NOMO-1 (cell line): Measurements from ENCODE around the gene ABLIM1.

Experiments
- DNase-seq, 2 experiments: peaks; one replicate each; lab custom pipeline; 2025; ENCODE audit not compliant: unreplicated experiment in 2 of 2; lab: John Stamatoyannopoulos, UW

ABLIM1 gene

DNA sequence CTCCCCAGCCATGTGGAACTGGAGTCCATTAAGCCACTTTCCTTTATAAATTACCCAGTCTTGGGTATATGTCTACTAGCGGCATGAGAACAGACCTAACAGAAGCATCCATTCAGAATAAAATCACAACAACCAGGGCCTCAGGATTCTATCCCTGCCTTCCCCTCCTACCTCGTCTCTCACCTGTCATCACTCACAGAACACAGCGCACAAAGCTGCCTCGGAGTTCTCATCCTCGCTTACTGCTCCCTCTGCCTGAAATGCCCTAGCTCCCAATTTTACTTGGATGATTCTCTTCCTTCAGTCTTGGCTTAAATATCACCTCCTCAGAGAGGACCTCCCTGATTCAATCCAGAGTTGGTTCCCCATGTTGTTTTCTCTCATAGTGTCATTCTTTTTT, 183.1 kb downstream of the ABLIM1 start:
- DNase-seq = no peak

DNA sequence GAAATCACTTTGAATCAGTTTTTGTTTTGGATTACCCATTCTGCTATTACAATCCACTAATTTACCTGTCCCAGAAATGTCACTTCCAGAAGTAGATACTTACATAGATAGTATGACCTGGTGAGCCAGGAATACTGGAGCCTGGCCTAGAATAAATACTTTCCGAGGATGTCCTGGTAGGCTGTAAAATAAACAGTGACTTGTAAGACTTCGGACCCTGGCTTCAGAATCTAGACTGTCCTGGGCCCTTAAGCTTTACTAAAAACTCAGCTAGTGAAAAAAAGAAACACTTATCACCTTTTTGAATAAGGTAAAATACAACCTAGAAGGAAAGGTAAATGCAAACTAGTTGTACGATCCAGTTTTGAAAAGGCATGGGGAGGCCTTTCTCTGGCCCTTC, 184.3 kb downstream of the ABLIM1 start:
- DNase-seq = no peak

DNA sequence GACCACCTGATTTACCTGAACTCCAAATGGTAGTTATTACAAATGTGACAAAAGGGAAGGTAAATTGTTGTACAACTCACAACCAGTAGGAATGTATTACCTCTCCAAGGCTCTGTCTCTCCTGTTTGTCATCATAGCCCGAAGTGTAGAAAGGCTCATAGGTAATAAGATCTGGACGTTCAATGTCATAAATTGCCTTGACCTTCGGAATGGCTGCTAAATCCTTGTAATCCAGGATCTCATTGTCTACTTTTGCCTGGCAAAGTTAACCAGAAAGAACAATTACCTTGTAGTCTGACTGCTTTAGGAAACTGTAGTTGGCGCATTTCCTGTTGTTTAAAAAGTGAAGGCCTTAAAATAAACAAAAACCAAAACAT, 185.2 kb downstream of the ABLIM1 start:
- DNase-seq = no peak

DNA sequence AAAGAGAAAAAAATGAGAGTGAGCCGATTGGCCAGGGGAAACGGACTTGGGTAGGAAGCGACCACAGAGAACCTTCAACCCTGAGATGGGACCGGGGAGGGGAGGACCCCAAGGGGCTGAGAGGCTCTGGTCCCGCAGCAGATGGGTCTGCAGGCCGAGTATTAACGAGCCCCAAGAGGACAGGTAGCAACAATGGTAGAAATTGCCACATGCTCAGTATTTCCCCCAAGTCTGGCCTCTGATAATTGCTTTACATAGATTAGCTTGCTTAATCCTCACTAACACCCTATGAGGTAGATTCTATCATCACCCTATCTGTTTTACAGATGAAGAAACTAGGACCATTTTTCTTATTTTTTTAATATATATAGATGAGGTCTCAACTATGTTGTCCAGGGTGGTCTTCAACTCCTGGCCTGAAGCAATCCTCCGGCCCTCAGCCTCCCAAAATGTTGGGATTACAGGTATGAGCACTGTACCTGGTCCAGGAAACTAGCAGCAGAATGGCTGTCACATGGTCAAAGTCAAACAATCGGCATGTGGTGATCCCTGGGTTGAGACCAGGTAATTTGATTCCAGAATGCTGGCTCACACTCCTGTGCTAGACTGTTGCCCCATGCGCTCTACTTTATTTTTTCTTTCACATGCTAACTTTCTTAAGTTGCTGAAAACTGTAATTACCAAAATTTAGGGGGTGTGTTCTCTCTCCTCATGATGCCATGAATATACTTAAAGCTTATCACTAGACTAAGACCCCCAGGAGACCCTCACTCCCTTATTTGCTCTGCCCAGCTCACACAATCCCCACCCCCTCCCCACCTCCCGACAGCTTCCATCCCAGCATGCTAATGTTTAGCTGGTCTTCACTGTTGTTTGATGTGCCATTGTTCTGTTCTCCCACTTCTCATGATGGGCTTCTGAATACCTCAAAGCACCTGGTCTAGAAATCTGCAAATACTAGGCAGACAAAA, 185.9 kb downstream of the ABLIM1 start:
- DNase-seq = no peak

DNA sequence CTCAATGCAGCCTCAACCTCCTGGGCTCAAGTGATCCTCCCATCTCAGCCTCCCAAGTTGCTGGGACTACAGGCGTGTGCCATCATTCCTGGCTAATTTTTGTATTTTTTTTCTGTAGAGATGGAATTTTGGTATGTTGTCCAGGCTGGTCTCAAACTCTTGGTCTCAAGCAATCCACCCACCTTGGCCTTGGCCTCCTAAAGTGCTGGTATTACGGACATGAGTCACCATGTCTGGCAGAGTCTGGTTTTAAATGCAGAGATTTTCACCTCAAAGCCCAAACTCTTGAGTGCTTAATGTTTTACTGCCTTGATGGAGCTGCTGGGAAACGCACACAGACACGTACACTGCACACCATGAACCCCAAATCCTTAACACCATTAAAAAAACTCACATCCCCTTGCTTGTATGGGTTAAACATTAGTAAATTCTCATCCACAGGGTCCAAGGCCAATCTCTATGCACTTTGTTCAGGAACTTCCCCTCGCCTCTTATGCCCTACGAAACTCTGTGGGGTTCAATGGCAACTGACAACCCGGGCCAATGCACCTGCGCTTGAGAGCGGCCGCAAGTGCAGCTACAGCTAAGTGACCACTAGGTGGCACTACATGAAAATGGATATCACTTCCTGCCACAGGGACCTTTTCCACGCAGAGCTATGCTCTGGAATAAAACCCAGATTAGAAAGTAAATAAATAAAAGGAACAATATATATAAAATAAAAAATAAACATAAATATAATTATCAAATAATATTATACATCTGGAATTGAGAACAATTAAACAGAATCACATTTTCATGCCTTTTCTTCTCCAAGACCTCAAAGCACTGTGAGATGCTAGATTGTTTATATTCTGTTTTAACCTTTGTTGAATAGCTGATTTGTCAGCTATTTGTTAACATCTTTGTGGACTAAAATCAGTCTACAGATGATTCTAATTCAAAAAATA, 186.8 kb downstream of the ABLIM1 start:
- DNase-seq = peak; percentile 39 to 60

DNA sequence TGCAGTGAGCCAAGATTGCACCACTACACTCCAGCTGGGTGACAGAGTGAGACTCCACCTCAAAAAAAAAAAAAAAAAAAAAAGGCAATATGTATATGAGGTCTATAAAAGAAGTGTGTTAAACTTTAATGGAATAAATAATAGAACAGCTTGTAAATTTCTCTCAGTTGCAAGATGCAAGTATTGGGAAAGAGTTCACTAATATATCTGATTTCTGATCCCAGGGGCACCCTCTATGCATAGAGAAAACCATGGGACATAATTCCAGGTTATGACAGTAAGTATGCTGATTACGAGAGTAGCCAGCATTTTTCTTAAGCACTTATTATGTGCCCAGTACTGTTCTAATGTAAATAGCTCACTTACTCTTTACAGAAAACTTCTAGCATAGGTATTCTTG, 187.7 kb downstream of the ABLIM1 start:
- DNase-seq = no peak

DNA sequence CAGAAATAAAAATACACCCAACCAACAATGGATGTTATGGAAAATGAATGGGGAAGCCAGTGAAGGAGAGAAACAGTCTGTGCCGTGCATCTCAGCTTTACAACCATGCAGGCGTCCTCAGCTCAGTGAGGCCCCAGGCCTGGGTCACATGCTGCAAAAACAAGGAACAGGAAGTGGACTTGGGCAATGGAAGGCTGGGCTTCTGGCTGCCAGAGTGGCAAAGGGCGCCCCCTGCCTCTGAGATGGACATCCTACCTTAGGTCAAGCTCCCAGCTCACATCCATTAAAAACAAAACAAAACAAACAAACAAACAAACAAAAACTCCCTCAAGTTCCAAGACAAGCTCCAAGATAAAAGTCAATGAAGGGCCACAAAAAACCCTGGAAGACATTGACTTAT, 199.1 kb downstream of the ABLIM1 start:
- peak; percentile 38 to 39 for DNase-seq

DNA sequence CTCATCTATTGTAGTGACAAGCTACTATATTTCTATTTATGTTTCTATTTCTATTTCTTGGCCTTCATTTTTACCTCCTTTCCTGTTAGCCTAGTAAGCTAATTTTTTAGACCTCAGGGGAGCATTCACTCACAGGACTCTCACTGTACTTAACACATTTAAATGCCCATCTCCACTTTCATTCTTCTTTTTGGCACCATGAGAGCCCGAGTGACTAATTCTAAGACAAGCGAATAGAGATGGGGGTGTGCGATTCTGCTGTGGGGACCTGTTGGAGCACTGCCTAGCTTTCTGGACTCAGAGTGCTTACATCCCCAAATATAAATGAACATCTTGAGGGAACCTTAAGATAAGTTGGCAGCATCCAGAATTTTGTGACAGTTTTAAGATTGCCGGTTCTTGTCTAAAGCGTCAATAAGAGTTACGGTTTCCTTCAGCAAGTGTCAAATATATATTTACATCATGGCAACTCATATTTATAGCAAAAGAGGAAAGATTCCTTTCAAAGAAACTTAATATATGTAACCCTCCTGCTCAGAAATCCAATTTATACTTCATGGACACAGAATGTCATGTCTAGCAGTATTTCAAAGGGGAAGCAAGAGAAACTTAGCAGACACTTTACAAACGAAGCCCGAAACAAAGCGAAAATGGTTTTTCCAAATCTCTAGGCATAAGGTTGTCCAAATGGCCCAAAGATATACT, 199.7 kb downstream of the ABLIM1 start:
- DNase-seq = no peak

DNA sequence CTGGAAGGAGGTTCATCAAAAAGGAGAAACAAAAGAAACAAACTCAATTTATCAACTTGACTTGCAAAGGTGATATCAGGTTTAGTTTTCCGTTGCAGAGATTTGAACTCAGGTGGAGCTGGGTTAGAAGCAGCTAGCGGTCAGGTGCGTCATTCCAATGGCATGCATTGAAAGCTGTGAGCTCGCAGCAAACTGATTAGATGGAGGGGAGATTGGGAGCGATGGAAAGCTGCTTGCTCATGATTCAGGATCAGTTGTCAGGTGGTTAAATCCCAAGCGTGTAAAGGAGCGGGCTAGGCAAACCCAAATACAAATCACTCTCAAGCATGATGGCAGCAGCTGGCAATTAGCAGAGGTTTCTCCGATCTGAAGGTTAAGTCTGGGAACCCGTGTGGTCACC, 204.5 kb downstream of the ABLIM1 start:
- no peak for DNase-seq

DNA sequence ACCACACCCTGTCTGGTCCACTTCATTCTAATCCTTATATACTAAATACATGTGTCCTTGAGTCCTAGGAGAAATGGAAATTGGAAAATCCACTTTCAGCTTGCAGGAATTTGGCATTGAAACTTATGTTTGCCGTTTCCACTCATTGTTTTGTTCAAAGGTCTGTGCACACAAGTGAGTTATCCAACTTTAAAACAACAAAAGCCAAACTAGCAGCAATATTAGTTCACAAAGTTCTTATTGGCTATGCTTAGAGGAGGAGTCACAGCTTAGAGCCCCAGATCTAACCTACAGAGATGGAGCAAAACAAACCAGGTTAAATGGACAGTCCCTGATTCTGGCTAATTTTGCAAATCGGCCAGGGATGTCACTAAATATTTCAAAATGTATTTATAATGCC, 209.2 kb downstream of the ABLIM1 start:
- DNase-seq = no peak

DNA sequence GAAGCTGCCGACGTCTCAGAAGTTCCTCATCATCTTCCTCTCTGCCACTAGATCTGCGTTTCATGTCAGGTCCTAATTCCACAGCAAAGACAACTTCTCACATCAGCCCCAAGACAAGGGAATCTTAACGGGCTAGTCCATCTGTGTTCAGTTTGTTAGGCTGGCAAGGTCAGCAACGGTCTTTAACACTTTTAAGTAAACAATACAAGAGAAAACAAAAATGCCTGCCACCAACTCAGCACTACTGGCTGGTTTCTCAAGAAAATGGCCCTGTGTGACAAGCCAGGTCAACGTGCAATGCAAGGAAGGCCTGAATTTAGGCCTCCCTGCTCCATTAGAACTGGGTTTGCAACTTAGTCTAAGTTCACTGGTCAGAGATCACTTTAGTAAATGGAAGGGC, 212.7 kb downstream of the ABLIM1 start:
- DNase-seq = no peak

DNA sequence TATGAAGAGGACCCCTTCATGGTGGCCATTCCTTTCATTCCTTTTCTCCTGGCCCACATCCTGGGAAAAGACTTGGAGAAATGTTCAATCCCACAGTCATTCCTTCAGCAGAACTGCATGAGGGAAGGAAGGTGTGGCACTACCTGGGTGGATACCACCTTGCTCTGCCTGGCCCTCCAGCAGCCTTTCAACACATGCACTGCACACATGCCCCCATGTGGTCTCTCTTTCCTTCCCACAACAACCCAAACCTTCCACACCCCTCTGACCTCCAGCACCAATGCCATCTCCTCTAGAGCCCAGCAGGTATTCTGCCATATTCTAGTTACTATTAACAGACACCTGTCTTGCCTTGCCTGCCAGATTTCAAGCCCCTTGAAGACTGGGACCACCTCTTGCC, 213.3 kb downstream of the ABLIM1 start:
- no peak for DNase-seq

DNA sequence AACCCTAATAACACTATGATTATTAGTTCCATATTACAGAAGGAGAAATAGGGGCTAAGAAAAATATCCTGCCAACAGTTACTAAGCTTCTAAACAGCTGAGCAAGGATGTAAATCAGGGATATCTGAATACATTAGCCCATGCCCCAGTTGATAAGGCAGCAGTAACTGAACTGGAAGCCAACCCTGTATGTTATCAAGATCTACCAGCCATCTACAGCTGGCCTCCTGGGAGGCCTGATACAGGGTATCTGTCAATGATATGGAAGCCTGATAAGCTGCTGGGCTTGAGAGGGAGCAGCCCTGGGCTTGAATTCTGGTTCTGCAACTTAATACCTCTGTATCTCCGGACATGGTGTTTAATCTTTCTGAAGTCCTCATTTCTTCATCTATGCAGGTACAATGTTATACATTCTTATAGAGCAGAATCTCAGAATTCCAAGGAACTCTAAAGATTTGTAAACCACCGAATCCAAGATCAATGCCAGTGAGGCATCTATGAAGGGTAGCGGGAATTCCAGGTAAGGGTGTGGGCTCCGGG, 215.9 kb downstream of the ABLIM1 start:
- DNase-seq = no peak

DNA sequence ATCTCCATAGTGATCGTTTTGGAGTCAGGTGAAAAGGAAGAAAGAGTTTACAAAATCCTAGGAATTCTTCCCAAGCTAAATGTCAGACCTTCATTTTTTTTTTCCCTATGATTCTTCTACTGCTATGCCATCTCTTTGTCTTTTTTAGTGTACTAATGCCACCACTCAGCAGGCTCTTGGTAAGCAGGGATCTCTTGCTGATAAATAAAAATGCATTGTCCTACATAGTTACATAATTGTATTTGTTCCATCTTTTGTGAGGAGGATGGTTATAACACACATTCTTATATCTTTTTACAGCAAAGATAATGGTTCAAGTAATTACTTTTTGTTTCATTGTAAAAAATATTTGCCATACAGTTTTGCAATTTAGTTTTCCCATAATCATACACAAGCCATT, 217.0 kb downstream of the ABLIM1 start:
- DNase-seq = no peak

DNA sequence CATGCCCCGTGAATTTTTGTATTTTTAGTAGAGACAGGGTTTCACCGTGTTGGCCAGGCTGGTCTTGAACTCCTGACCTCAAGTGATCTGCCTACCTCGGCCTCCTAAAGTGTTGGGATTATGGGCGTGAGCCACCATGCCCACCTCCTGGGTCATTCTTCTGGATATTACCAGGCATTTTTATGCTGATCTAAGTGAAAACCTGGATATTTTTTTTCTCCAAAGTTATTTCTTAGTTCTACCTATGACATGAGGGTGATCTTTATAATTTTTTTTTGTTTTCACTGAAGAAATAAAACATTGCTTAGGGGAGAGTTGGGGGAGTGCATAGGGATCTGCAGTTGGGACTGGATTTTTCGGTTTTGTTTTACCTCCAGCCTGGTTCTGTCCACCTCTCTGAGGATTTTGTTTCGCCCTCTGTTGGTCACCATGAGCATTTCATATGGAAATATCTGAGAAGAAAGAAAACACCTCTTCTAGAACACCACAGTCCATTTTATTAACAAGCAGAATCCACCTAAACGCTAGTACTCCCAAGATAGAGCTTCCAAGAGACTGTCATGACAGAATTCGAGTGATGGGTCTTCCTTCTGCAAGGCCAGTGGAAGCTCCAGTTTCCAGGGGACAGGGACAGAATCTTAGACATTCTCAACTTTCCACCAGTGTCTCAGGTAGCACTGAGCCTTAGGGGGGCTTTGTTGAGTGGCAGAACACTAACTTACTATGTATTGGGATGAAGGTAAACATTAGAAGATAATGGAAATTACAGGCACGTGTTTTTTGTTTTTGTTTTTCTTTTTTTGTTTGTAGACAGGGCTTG, 220.4 kb downstream of the ABLIM1 start:
- DNase-seq = no peak

DNA sequence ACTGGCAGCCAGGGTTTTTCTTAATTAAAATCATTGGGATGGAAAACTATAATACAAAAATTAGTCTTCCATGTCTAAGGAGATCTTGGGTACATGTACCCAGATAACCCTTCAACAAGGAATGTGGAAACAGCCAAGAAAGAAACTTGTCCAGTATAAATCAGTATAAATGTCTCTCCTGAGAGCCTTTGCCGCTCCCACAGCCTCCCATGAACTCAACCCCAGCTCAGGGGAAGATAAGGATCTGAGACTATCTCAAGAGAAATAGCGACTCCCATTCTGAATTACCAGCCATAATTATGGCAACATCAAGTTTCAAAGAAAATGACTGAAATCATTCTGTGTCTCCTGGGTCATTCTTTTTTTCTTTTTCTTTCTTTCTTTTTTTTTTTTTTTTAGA, 221.1 kb downstream of the ABLIM1 start:
- DNase-seq = no peak

DNA sequence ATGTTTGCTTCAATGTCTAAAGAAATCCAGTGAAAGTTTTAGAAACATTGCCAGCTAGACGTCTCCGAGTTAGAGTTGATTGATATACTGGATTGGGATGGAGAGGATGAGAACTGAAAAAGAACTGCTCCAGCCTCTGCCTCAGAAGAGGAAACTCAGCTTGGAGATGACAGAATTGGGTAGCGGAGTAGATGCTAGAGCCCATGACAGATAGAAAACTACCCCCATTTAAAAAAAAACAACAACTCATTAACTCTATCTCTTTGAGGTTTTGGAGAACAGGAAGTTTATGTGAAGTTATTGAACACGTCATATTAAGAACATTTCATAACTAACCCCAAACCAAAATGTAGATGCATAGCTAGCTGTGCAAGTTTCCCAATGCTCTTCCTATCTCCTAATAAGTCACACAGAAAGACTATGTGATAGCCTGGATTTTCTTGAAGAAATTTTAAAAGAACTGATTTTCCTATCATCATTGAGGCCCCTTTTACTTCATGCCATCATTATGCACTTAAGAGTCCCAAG, 225.4 kb downstream of the ABLIM1 start:
- no peak for DNase-seq

DNA sequence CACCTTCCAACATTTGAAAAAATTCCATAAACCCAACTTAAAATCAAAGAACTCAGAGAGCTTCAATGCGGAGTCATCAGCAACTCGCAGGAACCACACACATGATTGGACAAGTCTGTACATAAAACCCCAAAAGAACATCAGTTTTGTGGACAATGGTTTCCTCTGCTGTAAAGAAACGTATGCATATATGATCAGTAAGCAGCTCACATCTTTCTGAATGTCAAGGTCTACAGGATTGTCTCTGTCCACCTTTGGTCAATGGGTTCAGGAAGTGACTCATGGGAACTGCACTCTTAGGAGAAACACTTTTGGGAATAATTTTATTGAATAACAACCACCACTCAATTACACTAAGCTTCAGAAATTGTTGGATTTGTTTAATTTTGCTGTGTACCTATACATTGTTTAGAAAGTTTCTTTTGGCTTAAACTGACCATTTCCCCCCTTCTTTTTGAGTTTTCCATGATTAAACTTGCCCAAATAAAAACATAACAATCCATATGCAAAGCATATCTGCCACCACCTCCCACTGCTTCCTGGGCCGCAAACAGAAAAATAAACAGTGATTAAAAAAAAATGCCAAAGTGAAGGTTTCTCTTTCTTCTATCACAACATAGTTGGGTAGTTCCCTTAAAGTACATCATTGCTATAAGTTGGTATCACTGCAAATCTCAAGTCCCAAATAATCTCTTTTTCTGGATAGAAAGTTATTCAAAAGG, 226.5 kb downstream of the ABLIM1 start:
- no peak for DNase-seq
